HG03571 (cell line): ENCODE results near the gene RNF144A.
A peak's percentile ranks its signal among the peaks of the same experiment; 100 is the strongest.

ENCODE experiments used
- ATAC-seq: cut with Tn5 transposase; IDR thresholded peaks from one replicate; pipeline ENCODE4 v1.9.1; 2021; ENCODE audit not compliant: unreplicated experiment

Gene RNF144A

DNA sequence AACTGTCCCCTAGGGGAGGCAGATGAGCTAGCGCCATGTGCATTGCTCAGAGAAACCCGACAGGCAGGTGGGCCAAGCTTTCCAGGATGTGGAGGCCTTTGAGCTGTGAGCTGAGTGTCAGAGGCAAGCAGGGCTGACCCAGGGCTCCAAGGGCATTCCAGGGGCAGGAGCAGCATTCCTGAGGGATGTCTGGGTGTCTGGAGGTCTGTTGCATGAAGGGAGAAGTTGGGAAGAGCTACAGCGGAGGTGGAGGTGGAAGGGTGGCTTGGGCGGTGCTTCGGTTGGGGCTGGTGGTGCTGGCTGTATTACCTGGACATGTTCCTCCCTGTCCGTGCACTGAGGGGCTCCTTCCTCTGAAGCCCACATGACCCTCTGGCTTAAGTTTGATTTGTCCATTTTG, 102.8 kb downstream of the RNF144A start:
- ATAC-seq = no peak

DNA sequence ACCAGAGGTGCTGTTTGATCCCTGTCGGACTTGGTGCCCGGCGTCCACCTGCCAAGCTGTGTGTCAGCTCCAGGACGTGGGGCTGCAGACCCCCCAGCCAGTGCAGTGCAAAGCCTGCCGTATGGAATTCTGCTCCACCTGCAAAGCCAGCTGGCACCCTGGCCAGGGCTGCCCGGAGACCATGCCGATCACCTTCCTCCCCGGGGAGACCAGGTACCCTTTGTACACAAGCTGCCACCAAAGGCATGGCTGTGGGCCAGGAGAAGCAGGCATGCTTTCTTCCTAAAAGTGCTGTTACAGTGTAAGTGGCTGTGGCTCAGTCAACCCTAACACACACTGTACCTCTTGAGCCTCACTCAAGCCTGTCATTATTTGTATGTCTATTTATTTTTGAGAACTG, 103.3 kb downstream of the RNF144A start:
- no peak for ATAC-seq

- ATAC-seq = no peak
Measured at GRCh38 chr2:7020939-7021470, 103.8 kb downstream of the RNF144A start.

DNA sequence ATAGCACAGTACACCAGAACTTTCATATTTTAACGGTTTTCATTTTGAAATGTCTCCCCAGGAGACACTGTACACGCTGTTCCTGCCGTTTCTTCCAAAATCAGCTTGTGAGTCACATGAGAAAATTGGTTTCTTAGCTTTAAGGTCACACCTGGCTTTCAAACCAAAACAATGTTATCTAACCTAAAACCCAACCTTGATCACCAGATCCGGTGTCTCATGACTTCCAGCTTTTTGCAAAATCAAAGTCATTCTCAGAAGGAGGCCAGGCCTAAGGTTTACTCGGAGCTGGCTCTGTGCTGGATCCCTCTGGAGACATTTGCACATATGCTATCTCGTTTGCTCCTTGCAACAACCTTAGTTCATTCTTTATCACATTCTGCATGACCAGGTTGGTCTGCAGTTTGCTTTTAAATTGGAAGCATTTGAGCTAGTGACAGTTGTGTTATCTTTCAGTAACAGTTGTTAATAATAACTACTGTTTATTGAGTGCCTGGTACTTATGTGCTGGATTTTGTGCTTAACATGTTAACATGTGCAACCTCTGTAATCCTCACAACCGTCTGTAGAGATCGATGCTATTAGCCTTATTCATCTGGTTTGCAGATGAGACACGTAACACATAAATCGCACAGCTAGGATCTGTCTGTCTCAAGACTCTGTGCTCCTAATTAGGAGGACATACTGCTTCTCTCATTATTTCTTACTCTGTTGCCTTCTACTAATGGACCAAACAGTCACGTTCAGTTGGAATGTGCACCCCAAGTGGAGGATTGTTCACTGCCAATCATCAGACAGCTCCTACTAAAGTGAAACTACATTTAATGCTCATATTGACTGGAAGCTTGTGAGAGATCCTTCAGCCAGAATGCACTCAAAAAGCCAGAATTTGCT, 105.5 kb downstream of the RNF144A start:
- no peak for ATAC-seq

- no peak for ATAC-seq
Measured at GRCh38 chr2:7023542-7023941, 106.3 kb downstream of the RNF144A start.

- no peak for ATAC-seq
Measured at GRCh38 chr2:7024261-7024660, 107.0 kb downstream of the RNF144A start.

GRCh38 chr2:7025082-7025481, 107.9 kb downstream of the RNF144A start:
- ATAC-seq = no peak

DNA sequence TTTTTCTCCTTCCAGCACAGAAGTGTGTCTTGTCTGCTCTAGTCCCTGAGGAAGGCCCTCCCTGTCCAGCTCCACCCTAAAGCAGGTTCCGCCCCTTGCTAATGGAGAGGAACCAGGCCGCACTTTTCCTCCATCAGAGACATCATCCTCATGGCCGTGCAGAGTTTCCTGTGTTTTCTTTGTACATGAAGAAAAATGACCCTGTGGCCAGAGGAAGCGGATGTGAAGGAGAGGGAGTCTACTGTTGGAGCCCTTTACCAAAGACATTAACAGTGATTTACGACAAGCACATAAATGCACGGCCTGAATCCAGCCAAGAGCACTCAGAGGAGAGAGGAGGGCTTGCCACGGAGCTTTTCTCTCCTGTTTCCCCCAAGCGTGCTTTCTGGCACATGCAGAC, 109.5 kb downstream of the RNF144A start:
- no peak for ATAC-seq

DNA sequence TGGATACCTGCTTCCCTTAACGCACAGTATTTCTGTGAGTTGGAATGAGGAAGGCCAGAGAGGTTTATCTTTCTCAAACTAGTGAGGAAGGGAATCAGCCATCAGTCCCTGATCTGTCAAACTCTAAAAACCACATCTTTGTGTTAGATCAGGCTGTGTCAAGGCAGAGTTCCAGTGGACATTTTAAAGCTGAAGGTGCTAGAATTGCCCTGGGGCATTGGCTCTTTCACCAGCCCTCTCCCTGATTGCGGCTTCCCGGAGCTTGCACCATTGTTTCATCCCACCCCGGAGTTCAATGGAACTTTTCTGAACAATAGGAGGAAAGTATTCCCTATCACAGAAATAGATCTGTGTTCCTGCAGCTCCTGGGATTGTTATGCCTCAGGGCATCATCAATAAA, 110.2 kb downstream of the RNF144A start:
- no peak for ATAC-seq

GRCh38 chr2:7027956-7028655, 110.9 kb downstream of the RNF144A start:
- no peak for ATAC-seq

DNA sequence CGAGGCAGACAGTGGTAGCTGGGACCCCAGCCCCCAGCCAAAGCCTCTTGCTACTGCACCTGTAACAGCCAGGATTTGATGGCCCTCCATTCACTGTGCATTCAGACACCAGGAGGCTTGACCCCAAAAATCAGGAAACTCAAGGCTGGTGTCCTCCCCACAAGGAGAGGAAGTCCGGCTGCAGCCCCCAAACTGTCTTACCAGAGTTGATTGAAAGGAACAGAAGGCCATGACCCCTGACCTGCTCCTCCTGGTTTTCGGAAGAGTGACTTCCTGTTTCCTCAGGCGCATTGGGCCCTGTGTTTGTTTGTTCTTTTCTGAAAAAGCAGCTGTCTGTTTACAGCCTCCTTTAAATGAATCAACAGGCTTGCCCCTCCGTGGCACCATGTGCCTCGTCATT, 111.6 kb downstream of the RNF144A start:
- ATAC-seq = no peak

DNA sequence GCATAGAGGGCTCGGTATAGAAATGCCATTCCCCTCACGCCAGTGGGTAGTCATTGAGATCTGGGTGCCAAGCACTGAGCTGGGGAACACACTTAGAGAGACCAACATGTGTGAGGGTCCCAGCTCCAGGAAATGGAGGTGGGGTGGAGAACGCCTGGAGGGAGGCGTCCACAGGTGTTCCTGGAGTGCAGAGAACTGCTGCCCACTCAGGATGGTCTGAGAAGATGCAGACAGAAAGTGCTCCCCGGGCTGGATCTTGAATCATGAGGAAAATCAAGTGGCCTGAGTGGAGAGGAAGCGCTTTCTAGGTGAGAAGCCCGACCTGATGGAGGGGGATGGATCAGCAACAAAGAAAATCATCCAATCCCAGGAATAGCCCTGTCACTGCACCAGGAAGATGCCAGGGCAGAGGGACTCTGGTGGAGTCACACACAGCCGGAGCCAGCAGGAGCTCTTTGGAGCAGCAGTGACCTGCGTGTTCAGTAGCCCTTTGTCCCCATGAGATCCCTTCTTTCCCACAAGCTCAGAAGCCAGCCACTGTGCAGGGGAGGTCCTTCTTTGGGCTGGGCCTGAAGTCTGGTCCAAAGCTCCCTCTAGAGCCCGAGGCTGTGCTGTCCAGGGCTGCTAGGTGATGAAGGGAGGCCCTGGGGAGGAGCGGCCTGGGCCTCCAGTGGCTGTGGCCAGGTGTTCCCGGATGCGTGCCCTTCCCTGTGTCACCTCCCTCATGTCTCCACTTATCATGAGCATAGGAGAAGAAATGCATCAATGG, 112.3 kb downstream of the RNF144A start:
- ATAC-seq = no peak

GRCh38 chr2:7030810-7031209, 113.6 kb downstream of the RNF144A start:
- ATAC-seq = no peak

GRCh38 chr2:7031547-7032245, 114.5 kb downstream of the RNF144A start:
- ATAC-seq = no peak

DNA sequence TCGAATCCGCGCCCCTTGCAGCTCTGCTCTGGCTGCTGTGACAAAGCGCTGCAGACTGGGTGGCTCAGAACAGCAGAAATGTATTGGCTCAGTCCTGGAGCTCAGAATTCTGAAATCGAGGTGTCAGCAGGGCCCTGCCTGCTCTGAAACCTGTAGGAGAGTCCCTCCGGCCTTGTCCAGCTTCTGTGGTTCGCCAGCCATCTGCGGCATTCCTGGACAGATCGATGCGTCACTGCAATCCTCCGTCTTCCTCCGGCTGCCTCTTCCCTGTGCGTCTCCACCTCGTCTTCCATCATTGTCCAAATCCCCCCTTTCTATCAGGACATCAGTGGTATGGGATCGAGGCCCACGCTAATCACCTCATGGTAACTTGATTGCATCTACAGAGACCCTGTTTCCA, 115.2 kb downstream of the RNF144A start:
- ATAC-seq = no peak

DNA sequence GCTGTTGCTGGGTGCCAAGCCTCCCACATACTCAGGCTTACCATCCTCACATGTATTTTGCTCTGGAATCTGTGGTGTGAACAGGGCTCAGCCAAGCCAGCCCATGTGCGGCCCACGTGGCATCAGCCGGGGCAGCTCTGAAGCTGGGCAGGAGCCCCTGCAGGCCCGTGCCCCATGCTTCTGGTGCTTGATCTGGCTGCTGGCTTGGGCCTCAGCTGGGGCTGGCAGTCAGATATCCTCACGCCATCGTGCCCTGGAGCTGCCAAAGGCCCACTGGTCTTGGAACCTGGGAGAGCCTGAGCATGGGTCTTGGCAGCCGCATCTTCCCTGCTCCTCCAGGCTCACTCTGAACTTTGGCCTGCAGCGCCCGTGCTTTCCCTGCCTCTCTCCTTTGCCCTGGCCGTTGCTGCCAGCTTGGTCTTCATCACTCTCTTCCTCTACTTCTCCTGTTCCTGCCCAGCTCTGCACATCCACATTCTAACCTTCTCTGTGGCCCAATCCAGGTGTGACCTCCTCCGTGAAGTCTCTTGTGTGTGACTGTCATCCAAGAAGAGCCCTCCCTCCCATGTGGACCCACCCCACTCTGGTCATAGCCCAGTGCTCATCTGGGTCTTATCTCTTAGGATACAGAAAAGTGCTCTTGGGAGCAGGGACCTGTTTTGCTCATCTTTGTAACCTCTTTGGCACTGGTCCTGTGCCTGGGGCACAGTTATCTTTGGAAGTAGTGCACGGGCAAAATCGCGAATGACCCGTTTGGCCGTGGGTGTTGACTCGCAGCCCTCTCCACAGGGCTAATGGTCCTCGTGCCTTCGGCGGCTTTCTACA, 116.1 kb downstream of the RNF144A start:
- no peak for ATAC-seq

DNA sequence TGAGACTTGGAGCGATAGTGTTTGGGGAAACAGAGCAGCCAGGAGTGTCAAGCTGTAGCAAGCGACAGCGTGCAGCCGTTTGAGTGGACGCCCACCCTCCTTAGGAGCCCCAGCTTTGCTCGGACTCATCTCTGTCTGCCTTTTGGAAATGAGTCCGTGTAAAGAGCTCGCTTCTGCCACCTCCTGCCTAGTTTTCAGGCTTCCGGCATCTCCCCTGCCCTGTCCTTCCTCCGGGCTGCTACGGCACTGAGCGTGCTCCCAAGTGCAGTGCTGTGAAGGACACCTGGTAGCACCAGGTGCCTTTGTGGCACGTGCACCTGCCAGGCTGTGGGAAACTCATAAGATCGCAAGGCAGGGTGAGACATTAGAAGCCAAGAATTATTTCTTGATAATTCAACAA, 117.1 kb downstream of the RNF144A start:
- no peak for ATAC-seq

DNA sequence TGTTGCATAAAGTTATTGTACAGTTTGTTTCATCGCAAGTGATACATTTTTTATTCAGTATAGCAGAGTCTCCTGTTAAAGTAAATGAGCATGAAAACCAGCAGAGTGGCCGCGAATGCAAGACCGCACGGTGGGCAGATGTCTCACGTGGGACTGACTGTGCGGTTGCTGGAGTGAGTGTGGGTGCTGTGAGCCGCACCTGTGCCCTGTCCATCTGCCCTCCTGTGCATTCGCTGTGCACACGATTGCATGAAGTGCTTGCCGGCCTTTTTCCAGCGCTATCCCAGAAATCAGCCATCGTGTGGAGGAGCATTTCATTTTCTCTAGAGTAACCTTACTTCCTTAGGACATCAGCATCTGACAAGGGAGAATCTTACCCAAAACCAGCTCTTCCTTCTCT, 118.7 kb downstream of the RNF144A start:
- ATAC-seq = no peak

GRCh38 chr2:7037340-7038333, 120.4 kb downstream of the RNF144A start:
- ATAC-seq = peak; percentile 82
